GM12892 (cell line): ENCODE data around the gene KDM2B.
A peak's percentile ranks its signal among the peaks of the same experiment; 100 is the strongest.

Experiments
- POLR2A ChIP-seq: IDR thresholded peaks from 2 replicates; pipeline ENCODE4 v1.6.1; 2011; ENCODE audit warnings: low read depth, low read length, control low read depth
- POLR2AphosphoS5 ChIP-seq: IDR thresholded peaks from 2 replicates; pipeline ENCODE4 v1.6.1; 2011; ENCODE audit warnings: low read depth, low read length, control low read depth
- TAF1 ChIP-seq: IDR thresholded peaks from 2 replicates; pipeline ENCODE4 v1.6.1; 2011; ENCODE audit warnings: low read depth, mild to moderate bottlenecking, control low read depth, low read length, borderline replicate concordance

- TF ChIP-seq POLR2A (peak; percentile 35; the same call in 1 of the 2 replicates), POLR2AphosphoS5 (no peak), TAF1 (no peak)
Measured at GRCh38 chr12:121467638-121468498, 113.0 kb downstream of the KDM2B start.
